GM15510 (cell line): Measurements from ENCODE around the gene C4orf51.

ENCODE experiments used
- POLR2A ChIP-seq: IDR thresholded peaks from 3 replicates; pipeline ENCODE4 v1.6.1; 2011; ENCODE audit warnings: borderline replicate concordance; ENCODE audit not compliant: insufficient read length; ENCODE audit errors: extremely low read depth

The C4orf51 gene

GRCh38 chr4:145679991-145680455, at the start of gene C4orf51:
TSS of gene C4orf51 (plus strand) at chr4:145680146. CDS start at chr4:145680204, 58 bp downstream.
- no peak for TF ChIP-seq POLR2A

GRCh38 chr4:145635117-145635516, 44.8 kb upstream of the C4orf51 start:
- no peak for TF ChIP-seq POLR2A

GRCh38 chr4:145635630-145636029, 44.3 kb upstream of the C4orf51 start:
- TF ChIP-seq POLR2A = no peak

- no peak for TF ChIP-seq POLR2A
Measured at GRCh38 chr4:145639186-145639698, 40.7 kb upstream of the C4orf51 start.

- TF ChIP-seq POLR2A = no peak
Measured at GRCh38 chr4:145643295-145643694, 36.7 kb upstream of the C4orf51 start.

GRCh38 chr4:145644699-145645098, 35.2 kb upstream of the C4orf51 start:
- TF ChIP-seq POLR2A = no peak

GRCh38 chr4:145656156-145656555, 23.8 kb upstream of the C4orf51 start:
- TF ChIP-seq POLR2A = no peak

- no peak for TF ChIP-seq POLR2A
Measured at GRCh38 chr4:145660064-145660463, 19.9 kb upstream of the C4orf51 start.

- TF ChIP-seq POLR2A = no peak
Measured at GRCh38 chr4:145663194-145663593, 16.8 kb upstream of the C4orf51 start.

- no peak for TF ChIP-seq POLR2A
Measured at GRCh38 chr4:145665773-145666172, 14.2 kb upstream of the C4orf51 start.

GRCh38 chr4:145670422-145670821, 9.5 kb upstream of the C4orf51 start:
- TF ChIP-seq POLR2A = no peak

GRCh38 chr4:145679520-145679919, 426 bp upstream of the C4orf51 start:
- no peak for TF ChIP-seq POLR2A

GRCh38 chr4:145680902-145681301, 956 bp downstream of the C4orf51 start:
- no peak for TF ChIP-seq POLR2A

GRCh38 chr4:145681518-145681917, 1.6 kb downstream of the C4orf51 start:
- no peak for TF ChIP-seq POLR2A

GRCh38 chr4:145681956-145682355, 2.0 kb downstream of the C4orf51 start:
- TF ChIP-seq POLR2A = no peak

GRCh38 chr4:145686991-145687390, 7.0 kb downstream of the C4orf51 start:
- TF ChIP-seq POLR2A = no peak

GRCh38 chr4:145690610-145691009, 10.7 kb downstream of the C4orf51 start:
- no peak for TF ChIP-seq POLR2A
